Natural killer cell (primary cell): ENCODE results near the gene BTBD6. TPM values are rescaled to one million over a fixed set of nuclear protein-coding genes. Genes with fewer than 3 reads are reported as not detected.
A peak's percentile ranks its signal among the peaks of the same experiment; 100 is the strongest.

ENCODE experiments used
- ATAC-seq, 3 donors: fragments of 150-1000 bp in 2 of 3; fragments of 200-7000 bp in 1 of 3; cut with Tn5 transposase; 1 replicate in 1 of 3; 2 replicates in 2 of 3; pipeline ENCODE4 v1.10.0; 2021; ENCODE audit warnings: mild to moderate bottlenecking in 2 of 3, moderate library complexity in 2 of 3
- DNase-seq, 2 donors: peaks; one replicate each; pipeline versions ENCODE4 v3.0.0 to v3.0.0-alpha.2; 2013 to 2021; ENCODE audit warnings: mixed read lengths in 1 of 2
- H3K27ac ChIP-seq: one replicate; pipeline ENCODE4 v1.5.1; 2013; ENCODE audit warnings: mild to moderate bottlenecking, low read length
- H3K27me3 ChIP-seq: one replicate; pipeline ENCODE4 v1.6.1; 2013; ENCODE audit warnings: low read length; ENCODE audit not compliant: control insufficient read depth, insufficient read depth
- H3K36me3 ChIP-seq: one replicate; pipeline ENCODE4 v1.6.1; 2013; ENCODE audit warnings: low read length; ENCODE audit not compliant: control insufficient read depth, insufficient read depth
- H3K4me1 ChIP-seq: one replicate; pipeline ENCODE4 v1.6.1; 2013; ENCODE audit warnings: low read length; ENCODE audit not compliant: control insufficient read depth, insufficient read depth
- H3K4me3 ChIP-seq: one replicate; pipeline ENCODE4 v1.5.1; 2013; ENCODE audit warnings: low read length
- H3K9me3 ChIP-seq: one replicate; pipeline ENCODE4 v1.6.1; 2013; ENCODE audit warnings: low read length; ENCODE audit not compliant: control insufficient read depth, insufficient read depth
- H3K27ac Mint-ChIP-seq, 2 donors: one replicate each; pipeline ENCODE4 v1.8.0; 2022; ENCODE audit warnings: mild to moderate bottlenecking in 2 of 2, mixed read lengths in 2 of 2, moderate library complexity in 1 of 2
- H3K27me3 Mint-ChIP-seq, 2 donors: one replicate each; pipeline ENCODE4 v1.8.0; 2022; ENCODE audit warnings: low read depth in 2 of 2, mixed read lengths in 2 of 2
- H3K36me3 Mint-ChIP-seq: one replicate; pipeline ENCODE4 v1.8.0; 2022; ENCODE audit warnings: mixed read lengths
- H3K4me1 Mint-ChIP-seq, 2 donors: one replicate each; pipeline ENCODE4 v1.8.0; 2022; ENCODE audit warnings: mixed read lengths in 2 of 2
- H3K4me3 Mint-ChIP-seq: one replicate; pipeline ENCODE4 v1.8.0; 2022; ENCODE audit warnings: mild to moderate bottlenecking, moderate library complexity, mixed read lengths
- H3K9me3 Mint-ChIP-seq, 2 donors: one replicate each; pipeline ENCODE4 v1.8.0; 2022; ENCODE audit warnings: mixed read lengths in 2 of 2
- CTCF ChIP-seq: fragments of 200-600 bp; IDR thresholded peaks from one replicate; pipeline ENCODE4 v1.8.0; 2022; ENCODE audit warnings: antibody characterized with exemption
- WGBS: methylation state at CpG from one replicate; pipeline ENCODE4 v1.1.7; 2013; ENCODE audit warnings: missing lambda C conversion rate; ENCODE audit not compliant: insufficient coverage; 5-methylcytosine and 5-hydroxymethylcytosine counted together
- intact Hi-C: fragments of 100-400 bp; cut with micrococcal nuclease; formaldehyde crosslinking; loops from one replicate; pipeline ENCODE4 v1.14.2; 2022
- total RNA-seq, 4 donors: library from RNA; stranded (reverse); fragments of 120-200 nt in 1 of 4; gene quantifications; one replicate each; pipeline versions ENCODE4 v1.2.3 to v1.2.4, GENCODE V29; 2013 to 2022

Gene BTBD6
- total RNA-seq, 3 donors from 2014 or later (not counting 1 experiment from before 2014, with no cell fraction given): 30.9 to 48.7 (median 44.2) TPM

- intact Hi-C loops: loop anchor here (10.0 kb wide), 1 partner anchor 55 kb away; the partner anchor contains the start of gene BRF1
- Histone ChIP-seq H3K4me3 (no peak overlapping the region), H3K9me3 (no peaks in the 10 kb centered on the region), H3K27me3 (no peaks in the 10 kb centered on the region), H3K36me3 (peaks cover 19% of the 10 kb centered on the region), H3K4me1 (peaks cover 22% of the 10 kb centered on the region), H3K27ac (peak overlapping the region; percentile 28)
- Mint-ChIP-seq H3K9me3 (no peaks in the 10 kb centered on the region), H3K4me1 (peaks cover 17 to 25% of the 10 kb centered on the region in 2 donors), H3K27ac (peak overlapping the region; percentile 73 to 74), H3K4me3 (peak overlapping the region; percentile 77), H3K27me3 (no peaks in the 10 kb centered on the region), H3K36me3 (no peaks in the 10 kb centered on the region)
- DNase-seq (no peak), ATAC-seq (no peak)
- TF ChIP-seq CTCF: no peak
- 81% methylated on average over 62 of the region's 62 CpGs for WGBS
Measured at GRCh38 chr14:105249182-105250007, 1.1 kb downstream of the BTBD6 start.

GRCh38 chr14:105250008-105250366, 1.7 kb downstream of the BTBD6 start:
- H3K27ac Mint-ChIP-seq: peak overlapping the region; percentile 73 to 74
- intact Hi-C loops: loop anchor here (10.0 kb wide), 1 partner anchor 55 kb away; the partner anchor contains the start of gene BRF1
- no peaks in the 10 kb centered on the region for H3K36me3 Mint-ChIP-seq
- DNase-seq: no peak
- H3K27ac ChIP-seq: no peak overlapping the region
- 90% methylated on average over 16 of the region's 16 CpGs for WGBS
- peak overlapping the region; percentile 77 for H3K4me3 Mint-ChIP-seq
- peaks cover 19% of the 10 kb centered on the region for H3K36me3 ChIP-seq
- peaks cover 17 to 22% of the 10 kb centered on the region in 2 donors for H3K4me1 Mint-ChIP-seq
- no peaks in the 10 kb centered on the region for H3K9me3 Mint-ChIP-seq
- no peaks in the 10 kb centered on the region for H3K27me3 Mint-ChIP-seq
- TF ChIP-seq CTCF: no peak
- H3K27me3 ChIP-seq: no peaks in the 10 kb centered on the region
- H3K9me3 ChIP-seq: no peaks in the 10 kb centered on the region
- no peak overlapping the region for H3K4me3 ChIP-seq
- no peak for ATAC-seq
- H3K4me1 ChIP-seq: peaks cover 22% of the 10 kb centered on the region

GRCh38 chr14:105250986-105251385, 2.7 kb downstream of the BTBD6 start:
- peaks cover 10 to 15% of the 10 kb centered on the region in 2 donors for H3K4me1 Mint-ChIP-seq
- DNase-seq: no peak
- Histone ChIP-seq H3K27ac (no peak overlapping the region), H3K4me1 (peaks cover 26% of the 10 kb centered on the region), H3K36me3 (peaks cover 19% of the 10 kb centered on the region), H3K9me3 (no peaks in the 10 kb centered on the region), H3K27me3 (no peaks in the 10 kb centered on the region), H3K4me3 (no peak overlapping the region)
- no peak for ATAC-seq
- H3K9me3 Mint-ChIP-seq: no peaks in the 10 kb centered on the region
- peak overlapping the region; percentile 73 to 74 for H3K27ac Mint-ChIP-seq
- no peak for TF ChIP-seq CTCF
- no peaks in the 10 kb centered on the region for H3K36me3 Mint-ChIP-seq
- WGBS: 81% methylated on average over 3 of the region's 4 CpGs
- intact Hi-C loops: loop anchor here (10.0 kb wide), 1 partner anchor 54 kb away; the partner anchor contains the start of gene BRF1
- no peaks in the 10 kb centered on the region for H3K27me3 Mint-ChIP-seq
- H3K4me3 Mint-ChIP-seq: peak overlapping the region; percentile 77
